Left renal cortex interstitium (tissue), 4 donors: ENCODE data around the gene CYP2R1. TPM values are rescaled to one million over a fixed set of nuclear protein-coding genes. Genes with fewer than 3 reads are reported as not detected.

Source experiments
- DNase-seq, 4 donors: peaks; one replicate each; pipeline ENCODE4 v3.0.0-alpha.2; 2013; ENCODE audit warnings: low read depth in 4 of 4, low spot score in 2 of 4, missing footprints in 1 of 4
- polyA plus RNA-seq, 4 donors: library from polyadenylated mRNA; unstranded; fragments of 120-200 nt; gene quantifications; one replicate each; pipeline ENCODE4 v1.2.1, GENCODE V29; 2013; ENCODE audit not compliant: insufficient read length in 4 of 4

Gene CYP2R1
- polyA plus RNA-seq, 4 donors: 20.3 to 25.9 (median 21.4) TPM

- no peak for DNase-seq
Observed at GRCh38 chr11:14835496-14836492, 56.2 kb downstream of the CYP2R1 start.

Other genes starting within 250 kb of the CYP2R1 start
- 1 to 10 TPM; 6.8 to 8.8 (median 7.3) TPM for gene PDE3B, start 248.4 kb downstream of the CYP2R1 start, polyA plus RNA-seq
- 10 to 100 TPM in 3 of 4 donors, 1 to 10 TPM in 1; 9.8 to 14.3 (median 13.4) TPM for gene CALCA, start 80.1 kb upstream of the CYP2R1 start, polyA plus RNA-seq
- gene CALCB, start 181.4 kb upstream of the CYP2R1 start, polyA plus RNA-seq: 1 to 10 TPM; 2.6 to 3.4 (median 3.2) TPM
- under 1 TPM; 0.65 to 0.93 (median 0.83) TPM for gene INSC, start 222.7 kb upstream of the CYP2R1 start, polyA plus RNA-seq